KOPT-K1 (cell line): ENCODE results near the gene HTR4.
"Not testable (repeated sequence)": the region's sequence is repeated elsewhere in the genome, so short reads cannot be mapped to it uniquely, and the experiment has no call there.

Source experiments
- H3K27ac ChIP-seq: fragments of 200-600 bp; sonication (generic); 2 replicates; pipeline ENCODE4 v1.5.1; 2016; ENCODE audit warnings: antibody characterized with exemption, mild to moderate bottlenecking, low read depth, low read length; ENCODE audit not compliant: poor library complexity, severe bottlenecking
- H3K36me3 ChIP-seq: fragments of 200-600 bp; sonication (generic); 2 replicates; pipeline ENCODE4 v1.5.1; 2017; ENCODE audit warnings: antibody characterized with exemption, mild to moderate bottlenecking, low read length, moderate library complexity; ENCODE audit not compliant: insufficient read depth
- H3K9me3 ChIP-seq: fragments of 200-600 bp; sonication (generic); 2 replicates; pipeline ENCODE4 v1.5.1; 2017; ENCODE audit warnings: antibody characterized with exemption, low read length, mild to moderate bottlenecking; ENCODE audit not compliant: insufficient read depth, poor library complexity, severe bottlenecking

Gene HTR4

DNA sequence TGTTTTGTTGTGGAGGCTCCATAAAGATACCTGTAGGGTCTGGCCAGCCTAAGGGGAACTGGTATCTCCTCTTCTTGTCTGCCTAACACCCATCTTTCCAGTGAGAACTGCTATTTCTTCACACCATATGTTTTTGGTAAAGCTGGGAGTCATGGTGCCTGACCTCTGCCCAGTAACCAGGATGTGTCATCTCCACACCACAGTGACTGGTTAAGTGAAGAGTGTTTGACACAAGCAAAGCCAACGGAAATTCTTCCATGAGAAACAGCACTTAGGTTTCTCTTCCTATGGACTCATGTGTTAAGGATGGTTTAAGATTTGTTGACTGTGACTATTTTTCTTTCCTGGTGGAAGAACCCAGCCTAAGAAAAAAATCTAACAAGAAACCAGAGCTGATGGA lies 111.5 kb downstream of the HTR4 start:
- no peak overlapping the region for H3K27ac ChIP-seq
- H3K9me3 ChIP-seq, result peaks cover 5% of the 10 kb centered on the region
- no peaks in the 10 kb centered on the region for H3K36me3 ChIP-seq

DNA sequence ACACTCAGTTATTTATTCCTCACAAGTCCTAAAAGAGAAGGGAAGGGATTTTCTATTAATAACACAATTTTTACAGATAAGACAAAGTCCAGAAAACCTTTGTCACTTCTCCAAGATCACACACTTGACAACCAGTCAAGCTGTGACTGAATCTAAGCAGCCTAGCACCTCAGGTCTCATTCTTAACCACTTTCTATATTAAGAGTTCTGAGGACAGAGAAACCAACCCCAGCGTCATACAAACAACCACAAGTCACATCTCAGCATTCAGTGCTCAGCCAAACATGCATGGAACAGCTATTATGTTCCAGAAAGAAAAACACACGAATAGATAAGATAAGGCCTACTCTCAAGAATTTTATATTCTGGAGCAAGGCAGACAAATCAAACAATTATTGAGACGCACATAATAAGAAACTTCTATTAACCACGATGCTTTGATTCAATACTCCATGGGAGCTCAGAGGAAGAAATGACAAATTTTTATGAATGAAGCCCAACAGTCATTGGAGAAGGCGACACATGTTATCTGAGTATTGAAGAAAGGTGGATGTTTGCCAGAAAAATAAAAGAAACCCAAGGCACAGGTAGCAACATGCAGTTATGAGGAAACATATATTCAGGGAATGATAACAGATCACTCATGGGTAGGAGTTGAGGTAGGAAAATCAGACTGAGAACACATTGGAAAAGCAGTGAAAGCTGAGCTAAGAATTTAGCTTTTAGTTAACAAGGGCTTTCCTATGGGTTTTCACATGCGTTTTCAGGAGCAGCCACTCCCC lies 113.1 kb downstream of the HTR4 start:
- Histone ChIP-seq H3K9me3 (peaks cover 5% of the 10 kb centered on the region), H3K36me3 (no peaks in the 10 kb centered on the region), H3K27ac (no peak overlapping the region)

GRCh38 chr5:148540647-148541046 lies 113.7 kb downstream of the HTR4 start:
- H3K36me3 ChIP-seq, result no peaks in the 10 kb centered on the region
- no peak overlapping the region for H3K27ac ChIP-seq
- peaks cover 5% of the 10 kb centered on the region for H3K9me3 ChIP-seq

- Histone ChIP-seq H3K9me3 (peaks cover 5% of the 10 kb centered on the region), H3K36me3 (no peaks in the 10 kb centered on the region)
These were observed 114.5 kb downstream of the HTR4 start for GRCh38 chr5:148539851-148540250.

DNA sequence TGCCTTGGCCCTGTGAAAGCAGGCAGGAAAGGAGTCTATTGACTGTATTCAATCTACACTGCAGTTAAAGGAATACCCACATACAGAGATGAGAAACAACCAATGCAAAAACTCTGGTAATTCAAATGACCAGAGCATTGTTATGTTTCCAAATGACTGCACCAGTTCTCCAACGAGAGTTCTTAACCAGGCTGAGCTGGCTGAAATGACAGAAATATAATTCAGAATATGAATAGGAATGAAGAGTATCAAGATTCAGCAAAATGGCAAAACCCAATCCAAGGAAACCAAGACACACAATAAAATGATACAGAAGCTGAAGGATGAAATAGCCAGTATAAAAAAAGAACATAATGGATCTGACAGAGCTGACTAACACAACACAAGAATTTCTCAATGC lies 119.1 kb downstream of the HTR4 start:
- Histone ChIP-seq H3K27ac (no peak overlapping the region), H3K36me3 (no peaks in the 10 kb centered on the region), H3K9me3 (peaks cover 5% of the 10 kb centered on the region)

More at GRCh38 chr5:148539851-148540250, 114.5 kb downstream of the HTR4 start:
- H3K27ac ChIP-seq, result no peak overlapping the region

- Histone ChIP-seq H3K9me3 (peaks cover 12% of the 10 kb centered on the region), H3K27ac (no peak overlapping the region), H3K36me3 (no peaks in the 10 kb centered on the region)
These were observed 121.2 kb downstream of the HTR4 start for GRCh38 chr5:148532969-148533670.

DNA sequence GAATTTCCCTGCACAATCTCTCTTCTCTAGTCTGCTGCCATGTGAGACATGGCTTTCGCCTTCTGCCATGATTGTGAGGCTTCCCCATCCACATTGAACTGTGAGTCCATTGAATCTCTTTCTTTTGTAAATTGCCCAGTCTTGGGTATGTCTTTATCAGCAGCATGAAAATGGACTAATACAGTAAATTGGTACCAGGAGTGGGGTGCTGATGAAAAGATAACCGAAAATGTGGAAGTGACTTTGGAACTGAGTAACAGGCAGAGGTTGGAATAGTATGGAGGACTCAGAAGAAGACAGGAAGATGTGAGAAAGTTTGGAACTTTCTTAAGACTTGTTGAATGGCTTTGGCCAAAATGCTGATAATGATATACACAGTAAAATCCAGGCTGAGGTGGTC lies 124.9 kb downstream of the HTR4 start:
- H3K9me3 ChIP-seq, result peaks cover 12% of the 10 kb centered on the region
- not testable (repeated sequence) for H3K27ac ChIP-seq, H3K36me3 ChIP-seq

GRCh38 chr5:148524721-148525120 lies 129.6 kb downstream of the HTR4 start:
- Histone ChIP-seq H3K9me3 (peaks cover 8% of the 10 kb centered on the region), H3K36me3 (no peaks in the 10 kb centered on the region), H3K27ac (no peak overlapping the region)

- Histone ChIP-seq H3K36me3 (no peaks in the 10 kb centered on the region), H3K27ac (no peak overlapping the region), H3K9me3 (no peaks in the 10 kb centered on the region)
These were observed 131.2 kb downstream of the HTR4 start for GRCh38 chr5:148523139-148523538.

DNA sequence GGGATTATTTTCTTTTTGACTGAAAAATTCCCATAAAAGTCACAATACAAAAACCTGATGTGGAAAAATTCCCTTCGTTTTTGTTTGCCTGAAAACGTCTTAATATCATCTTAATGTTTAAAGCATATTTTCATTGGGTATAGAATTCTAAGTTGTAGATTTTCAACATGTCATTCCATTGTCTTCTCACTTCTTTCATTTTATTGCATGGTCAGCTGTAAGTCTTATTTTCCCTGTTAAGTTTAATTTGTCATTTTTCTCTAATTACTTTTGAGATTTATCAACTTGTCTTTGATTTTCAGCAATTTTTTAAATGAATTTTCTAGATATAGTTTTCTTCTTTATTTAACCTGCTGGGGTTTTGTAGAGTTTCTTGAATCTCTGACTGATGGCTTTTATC lies 138.9 kb downstream of the HTR4 start:
- H3K27ac ChIP-seq, result no peak overlapping the region
- H3K9me3 ChIP-seq, result no peaks in the 10 kb centered on the region
- no peaks in the 10 kb centered on the region for H3K36me3 ChIP-seq

DNA sequence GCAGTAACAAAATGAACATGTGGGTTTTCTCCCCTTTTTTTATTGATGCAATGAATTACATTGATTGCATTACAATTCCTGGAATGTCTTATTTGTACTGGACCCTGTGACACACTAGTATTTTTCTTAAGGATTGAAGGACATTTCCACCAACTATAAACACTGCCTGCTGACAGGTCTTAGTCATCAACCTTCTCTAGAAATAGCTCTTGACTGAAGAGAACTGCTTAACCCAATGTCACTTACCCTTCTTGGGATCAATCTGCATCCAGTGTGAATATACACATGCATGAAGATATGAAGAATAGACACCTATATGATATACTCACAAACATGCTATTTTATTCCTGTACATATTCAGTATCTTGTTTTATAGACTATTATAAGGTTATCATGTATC lies 140.0 kb downstream of the HTR4 start:
- H3K27ac ChIP-seq, result no peak overlapping the region
- H3K36me3 ChIP-seq, result no peaks in the 10 kb centered on the region
- H3K9me3 ChIP-seq, result no peaks in the 10 kb centered on the region

- H3K27ac ChIP-seq, result no peak overlapping the region
- H3K36me3 ChIP-seq, result no peaks in the 10 kb centered on the region
- no peaks in the 10 kb centered on the region for H3K9me3 ChIP-seq
These were observed 141.8 kb downstream of the HTR4 start for GRCh38 chr5:148512498-148512897.

DNA sequence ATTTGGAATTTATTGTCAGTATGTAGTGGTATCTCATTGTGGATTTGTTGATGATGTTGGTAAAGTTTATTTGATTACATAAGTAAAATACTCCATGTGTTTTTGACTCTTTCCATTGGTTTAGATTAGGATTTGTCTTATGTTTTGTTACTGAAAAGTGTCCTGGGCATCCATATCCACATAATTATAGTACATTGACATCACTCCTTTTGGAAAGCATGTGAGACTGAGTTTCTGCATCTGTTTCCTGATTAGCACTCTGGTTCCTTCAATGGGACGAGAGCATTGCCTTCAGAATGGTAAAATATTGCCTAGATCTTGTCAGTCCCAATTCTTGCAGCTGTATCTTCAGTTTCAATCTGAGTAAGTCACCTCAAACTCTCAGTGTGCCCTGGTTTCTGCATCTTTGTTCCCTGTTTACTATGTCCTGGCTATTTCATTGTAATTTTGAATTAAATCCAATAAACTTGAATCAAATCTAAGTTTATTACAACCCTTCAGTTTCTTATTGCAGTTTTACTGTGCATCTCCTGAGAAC lies 142.4 kb downstream of the HTR4 start:
- no peaks in the 10 kb centered on the region for H3K9me3 ChIP-seq

GRCh38 chr5:148509893-148510292 lies 144.4 kb downstream of the HTR4 start:
- H3K9me3 ChIP-seq, result no peaks in the 10 kb centered on the region
- H3K27ac ChIP-seq, result no peak overlapping the region
- H3K36me3 ChIP-seq, result no peaks in the 10 kb centered on the region

More for the DNA sequence above, 142.4 kb downstream of the HTR4 start:
- Histone ChIP-seq H3K36me3 (no peaks in the 10 kb centered on the region), H3K27ac (no peak overlapping the region)

DNA sequence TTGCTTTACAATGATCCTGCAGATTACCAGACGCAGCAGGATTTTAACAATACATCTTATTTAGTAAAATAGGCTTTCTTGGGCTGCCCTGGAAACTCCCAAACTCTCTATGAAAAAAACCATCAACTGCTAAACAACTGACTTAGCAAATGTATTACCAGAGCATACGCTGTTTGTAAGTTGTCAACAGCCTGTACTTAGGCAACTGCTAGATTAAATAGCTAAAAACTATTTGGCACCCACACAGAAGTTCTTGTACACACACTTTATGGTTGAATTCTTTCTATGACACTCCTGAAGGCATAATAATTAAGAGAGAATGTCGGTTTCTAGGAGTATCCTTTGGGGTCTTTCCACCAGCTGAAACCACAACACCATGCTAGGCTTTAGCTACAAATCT lies 146.7 kb downstream of the HTR4 start:
- no peaks in the 10 kb centered on the region for H3K36me3 ChIP-seq
- no peak overlapping the region for H3K27ac ChIP-seq
- no peaks in the 10 kb centered on the region for H3K9me3 ChIP-seq
